Epidermal melanocyte (primary cell): ENCODE results near the gene ARL16.

Source experiments
- DNase-seq: peaks from one replicate; pipeline ENCODE4 v3.0.0; 2011; ENCODE audit warnings: low spot score; ENCODE audit not compliant: insufficient read length

ARL16 gene, protein sequence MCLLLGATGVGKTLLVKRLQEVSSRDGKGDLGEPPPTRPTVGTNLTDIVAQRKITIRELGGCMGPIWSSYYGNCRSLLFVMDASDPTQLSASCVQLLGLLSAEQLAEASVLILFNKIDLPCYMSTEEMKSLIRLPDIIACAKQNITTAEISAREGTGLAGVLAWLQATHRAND

DNA sequence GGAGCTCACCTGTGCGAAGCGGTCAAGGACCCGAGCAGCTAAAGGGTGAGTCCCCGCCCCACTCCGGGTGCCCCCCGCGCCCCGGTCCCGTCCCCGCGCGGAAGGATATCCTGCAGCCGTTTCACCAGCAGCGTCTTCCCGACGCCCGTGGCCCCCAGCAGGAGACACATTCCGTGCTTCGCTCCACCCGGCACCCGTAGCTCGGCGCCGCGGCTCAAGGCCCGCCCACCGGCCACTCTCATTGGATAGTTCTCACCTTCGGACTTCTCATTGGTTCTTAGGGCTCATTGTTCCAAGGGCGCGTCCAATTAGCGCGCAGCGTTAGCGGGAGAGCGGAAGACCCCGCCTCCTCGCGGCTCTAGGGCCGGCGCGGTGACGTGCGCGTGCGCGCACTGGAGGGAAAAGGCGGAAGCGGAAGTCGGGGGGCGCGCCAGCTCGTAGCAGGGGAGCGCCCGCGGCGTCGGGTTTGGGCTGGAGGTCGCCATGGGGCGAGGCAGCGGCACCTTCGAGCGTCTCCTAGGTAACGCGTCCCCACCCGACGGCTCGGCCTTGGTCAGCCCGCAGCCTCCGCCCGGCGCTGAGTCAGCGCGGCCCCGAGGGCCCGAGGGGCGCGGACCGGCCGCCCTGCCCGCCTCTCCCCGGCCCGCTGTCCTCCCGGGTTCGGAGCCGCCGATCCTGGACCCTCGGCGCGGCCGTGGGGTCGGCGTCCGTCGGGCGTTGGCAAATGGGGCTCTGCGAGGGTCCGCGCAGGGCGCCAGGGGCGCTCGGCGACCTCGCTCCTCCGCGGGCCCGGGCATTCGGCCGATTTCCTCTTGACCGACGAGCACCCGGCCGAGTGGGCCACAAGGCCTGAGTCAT is at the start of gene ARL16, which contains the start of gene HGS:
TSS of gene ARL16 (minus strand) at position 214 of the 858 bp plus-strand sequence. CDS start at position 170, 44 bp downstream.
TSS of gene HGS (plus strand) at position 428 of the 858 bp plus-strand sequence. CDS start at position 484, 56 bp downstream.
- DNase-seq, result peak; percentile 100

DNA sequence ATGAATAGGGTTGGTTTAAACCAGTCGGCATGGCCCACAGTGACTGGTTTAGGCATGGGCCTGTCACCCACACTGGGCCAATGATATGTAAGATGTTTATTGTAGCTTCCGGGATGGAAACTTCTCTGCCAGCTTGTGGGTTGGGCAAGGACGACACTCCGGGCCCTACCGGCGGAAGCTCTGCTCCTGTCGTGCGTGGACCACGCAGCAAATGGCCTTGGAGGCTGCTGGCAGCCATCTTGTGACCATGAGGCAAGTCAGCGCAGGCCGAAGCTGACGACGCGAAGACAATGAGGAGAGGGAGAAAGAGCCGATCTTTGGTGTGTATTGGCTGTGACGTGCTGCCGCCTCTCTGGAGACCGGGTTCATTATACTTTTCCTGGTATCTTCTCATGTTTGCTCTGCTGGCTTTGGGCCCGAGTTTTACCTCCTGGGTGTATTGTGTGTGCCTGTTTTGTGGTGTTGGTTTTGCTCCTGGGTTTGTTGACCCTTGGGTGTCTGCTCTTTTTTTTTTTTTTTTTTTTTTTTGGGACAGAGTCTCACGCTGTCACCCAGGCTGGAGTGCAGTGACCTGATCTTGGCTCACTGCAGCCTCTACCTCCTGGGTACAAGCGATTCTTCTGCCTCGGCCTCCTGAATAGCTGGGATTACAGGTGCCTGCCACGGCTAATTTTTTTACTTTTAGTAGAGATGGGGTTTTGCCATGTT is 43.9 kb upstream of the ARL16 start:
- no peak for DNase-seq

DNA sequence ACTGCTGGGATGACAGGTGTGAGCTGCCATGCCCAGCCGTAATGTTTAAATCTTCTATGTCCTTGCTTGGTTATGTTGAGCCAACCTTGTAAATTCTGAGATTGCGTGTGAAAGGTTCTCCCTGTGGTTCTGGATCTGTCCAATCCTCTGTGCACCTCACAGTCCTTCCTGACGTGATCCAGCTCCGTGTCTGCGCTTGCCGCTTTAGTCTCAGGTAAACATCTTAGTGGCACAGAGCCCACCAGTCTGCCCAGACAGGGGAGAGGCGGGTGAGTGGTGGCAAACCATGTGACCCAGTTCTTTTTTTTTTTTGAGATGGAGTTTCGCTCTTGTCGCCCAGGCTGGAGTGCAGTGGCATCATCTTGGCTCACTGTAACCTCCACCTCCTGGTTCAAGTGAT is 42.4 kb upstream of the ARL16 start:
- DNase-seq, result no peak

DNA sequence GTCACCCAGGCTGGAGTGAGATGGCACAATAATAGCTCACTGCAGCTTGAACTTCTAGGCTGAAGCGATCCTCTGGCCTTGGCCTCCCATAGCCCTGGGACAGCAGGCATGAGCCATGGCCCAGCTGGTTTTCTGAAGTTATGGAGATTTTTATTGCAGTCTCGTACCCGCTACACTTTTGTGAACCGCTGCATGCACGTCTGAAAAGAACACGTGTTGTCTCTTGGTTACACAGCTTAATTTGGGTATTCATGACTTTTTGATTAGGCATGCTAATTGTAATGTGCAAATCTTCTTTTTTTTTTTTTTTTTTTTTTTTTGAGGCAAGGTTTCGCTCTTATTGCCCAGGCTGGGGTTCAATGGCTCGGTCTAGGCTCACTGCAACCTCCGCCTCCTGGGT is 41.8 kb upstream of the ARL16 start:
- no peak for DNase-seq

DNA sequence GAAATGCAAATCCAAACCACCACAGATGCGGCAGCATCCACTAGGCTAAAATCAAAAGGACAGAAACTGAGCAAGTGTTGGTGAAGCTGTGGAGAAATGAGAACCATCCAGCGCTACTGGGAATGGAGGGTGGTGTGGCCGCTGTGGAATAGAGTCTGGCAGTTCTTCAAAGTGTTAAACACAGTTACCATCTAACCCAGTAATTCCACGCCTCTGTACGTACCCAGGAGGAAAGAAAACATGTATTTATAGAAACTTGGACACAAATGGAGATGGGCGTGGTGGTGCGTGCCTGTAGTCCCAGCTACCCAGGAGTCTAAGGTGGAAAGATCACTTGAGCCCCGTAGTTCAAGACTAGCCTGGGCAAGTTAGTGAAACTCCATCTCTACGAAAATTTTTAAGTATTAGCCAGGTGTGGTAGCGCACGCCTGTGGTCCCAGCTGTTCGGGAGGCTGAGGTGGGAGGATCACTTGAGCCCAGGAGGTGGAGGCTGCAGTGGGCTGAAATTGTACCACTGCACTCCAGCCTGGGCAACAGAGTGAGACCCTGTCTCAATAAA is 40.1 kb upstream of the ARL16 start:
- DNase-seq, result no peak

DNA sequence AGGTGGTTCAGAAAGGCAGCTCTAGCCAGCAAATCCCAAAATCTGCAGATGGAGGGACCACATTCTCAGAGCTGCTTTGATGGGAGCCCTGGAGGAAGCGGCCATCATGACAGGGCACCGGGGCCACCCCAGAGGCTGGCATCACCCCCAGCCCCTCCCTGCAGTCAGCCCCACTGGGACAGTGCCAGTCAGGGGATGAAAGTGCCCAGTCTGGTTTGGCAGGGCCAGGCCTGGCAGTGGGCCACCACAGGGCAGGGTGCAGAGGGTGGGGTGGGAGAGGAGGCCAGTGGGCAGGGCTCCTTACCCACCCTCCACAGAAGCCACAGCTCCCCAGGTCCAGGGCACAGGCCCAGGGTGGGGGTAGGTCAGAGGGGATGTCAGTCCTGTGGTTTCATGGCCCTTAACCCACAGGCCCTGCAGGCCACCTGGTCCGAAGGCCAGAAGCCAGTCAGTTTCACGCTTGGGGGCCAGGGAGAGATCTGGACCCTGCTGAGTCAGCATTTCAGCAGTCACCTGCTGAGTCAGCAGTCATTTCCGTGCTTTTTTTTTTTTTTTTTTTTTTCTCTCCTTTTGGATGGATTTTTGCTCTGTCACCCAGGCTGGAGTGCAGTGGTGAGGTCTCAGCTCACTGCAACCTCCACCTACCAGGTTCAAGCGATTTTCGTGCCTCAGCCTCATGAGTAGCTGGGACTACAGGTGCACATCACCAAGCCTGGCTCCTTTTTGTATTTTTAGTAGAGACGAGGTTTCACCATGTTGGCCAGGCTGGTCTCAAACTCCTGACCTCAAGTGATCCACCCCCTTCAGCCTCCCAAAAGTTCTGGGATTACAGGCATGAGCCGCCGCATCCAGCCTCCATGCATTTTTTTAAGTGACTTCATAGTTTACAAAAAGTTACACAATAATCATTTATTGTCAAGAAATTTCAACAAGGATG is 38.9 kb upstream of the ARL16 start:
- DNase-seq, result no peak

DNA sequence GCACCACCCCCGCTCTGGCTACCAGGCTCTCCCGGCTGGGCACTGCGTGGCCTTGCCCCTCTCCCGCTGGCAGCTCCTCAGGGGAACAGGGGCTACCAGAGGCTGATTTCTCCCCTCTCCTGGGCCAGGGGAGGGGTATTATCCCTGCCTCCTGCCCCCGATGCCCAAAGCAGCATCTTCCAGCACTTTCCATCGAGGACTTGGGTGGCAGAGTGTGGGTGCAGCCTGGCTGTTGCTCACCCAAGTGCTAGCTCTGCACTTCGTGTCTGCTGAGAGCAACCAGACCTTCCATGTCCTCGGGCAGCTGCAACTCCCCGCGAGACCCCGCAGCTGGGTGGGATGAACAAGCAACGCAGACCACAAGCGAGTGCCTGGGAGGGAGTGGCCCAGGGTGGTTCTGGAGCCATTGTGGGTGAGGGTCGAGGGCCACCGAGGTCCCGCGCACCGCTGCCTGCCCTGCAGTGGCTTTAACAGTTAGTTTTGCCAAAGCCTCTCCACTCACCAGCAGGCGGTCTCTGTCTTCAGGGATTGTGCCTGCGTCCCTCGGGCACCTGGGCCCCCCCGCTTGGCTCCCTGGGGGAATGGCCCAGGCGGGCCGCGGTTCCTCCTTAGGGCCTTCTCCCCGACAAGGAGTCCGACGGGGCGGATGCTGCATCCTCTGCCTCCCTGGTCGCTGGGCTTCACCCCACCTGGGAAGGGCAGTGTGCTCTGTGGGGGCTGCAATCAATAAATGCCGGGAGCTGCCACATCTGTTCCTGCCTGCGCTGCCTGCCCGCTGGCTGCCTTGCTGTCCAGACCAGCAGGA is 36.9 kb upstream of the ARL16 start:
- no peak for DNase-seq

DNA sequence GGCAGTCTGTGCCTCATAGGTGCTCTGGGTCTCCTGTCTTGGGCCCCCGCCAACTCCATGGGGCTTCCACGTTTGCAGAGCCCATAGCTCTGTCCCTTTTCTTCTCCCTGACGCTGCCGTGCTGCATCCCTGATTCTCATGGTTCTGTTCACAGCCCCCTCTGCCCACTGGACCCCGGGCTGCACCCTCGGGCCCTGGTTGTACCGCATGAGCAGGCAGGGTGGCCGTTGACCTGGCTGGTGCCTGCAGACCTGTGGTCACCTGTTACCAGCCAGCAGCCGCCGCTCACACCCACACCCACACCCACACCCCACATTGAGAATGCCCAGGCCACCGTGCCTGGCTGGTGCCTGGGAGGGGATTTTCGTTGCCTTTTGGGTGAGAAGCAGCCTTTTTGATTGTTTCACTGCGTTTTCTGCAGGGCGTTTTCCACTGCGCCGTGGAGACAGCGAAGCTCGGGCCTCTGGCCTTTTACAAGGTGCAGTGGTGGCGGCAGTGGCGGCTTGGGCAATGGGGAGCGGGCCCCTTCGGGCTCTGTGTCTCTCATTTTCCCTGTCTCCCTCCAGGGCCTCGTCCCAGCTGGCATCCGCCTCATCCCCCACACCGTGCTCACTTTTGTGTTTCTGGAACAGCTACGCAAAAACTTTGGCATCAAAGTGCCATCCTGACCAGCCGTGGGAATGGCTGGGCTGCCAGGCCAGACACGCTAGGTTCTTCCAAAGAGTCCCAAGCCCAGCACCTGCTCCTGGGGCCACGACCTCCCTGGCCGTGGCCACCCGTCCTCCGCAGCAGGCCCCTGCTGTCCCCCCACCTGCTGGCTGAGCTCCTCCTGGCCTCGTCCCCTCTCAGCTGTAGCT is 36.0 kb upstream of the ARL16 start:
- no peak for DNase-seq

DNA sequence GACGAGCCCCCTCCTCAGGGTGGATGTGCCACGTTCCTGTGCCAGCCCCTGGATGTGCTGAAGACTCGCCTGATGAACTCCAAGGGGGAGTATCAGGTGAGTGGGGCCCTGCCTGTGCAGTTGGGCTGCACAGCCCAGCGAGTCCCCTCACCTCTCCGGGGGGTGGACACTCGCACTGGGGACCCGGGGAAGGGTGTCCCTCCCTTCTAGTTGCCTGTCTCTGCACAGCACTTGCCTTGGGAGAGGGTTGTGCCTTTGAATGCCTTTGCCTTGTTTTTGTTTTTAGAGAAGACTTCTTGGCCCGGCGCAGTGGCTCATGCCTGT is 34.1 kb upstream of the ARL16 start:
- DNase-seq, result no peak

DNA sequence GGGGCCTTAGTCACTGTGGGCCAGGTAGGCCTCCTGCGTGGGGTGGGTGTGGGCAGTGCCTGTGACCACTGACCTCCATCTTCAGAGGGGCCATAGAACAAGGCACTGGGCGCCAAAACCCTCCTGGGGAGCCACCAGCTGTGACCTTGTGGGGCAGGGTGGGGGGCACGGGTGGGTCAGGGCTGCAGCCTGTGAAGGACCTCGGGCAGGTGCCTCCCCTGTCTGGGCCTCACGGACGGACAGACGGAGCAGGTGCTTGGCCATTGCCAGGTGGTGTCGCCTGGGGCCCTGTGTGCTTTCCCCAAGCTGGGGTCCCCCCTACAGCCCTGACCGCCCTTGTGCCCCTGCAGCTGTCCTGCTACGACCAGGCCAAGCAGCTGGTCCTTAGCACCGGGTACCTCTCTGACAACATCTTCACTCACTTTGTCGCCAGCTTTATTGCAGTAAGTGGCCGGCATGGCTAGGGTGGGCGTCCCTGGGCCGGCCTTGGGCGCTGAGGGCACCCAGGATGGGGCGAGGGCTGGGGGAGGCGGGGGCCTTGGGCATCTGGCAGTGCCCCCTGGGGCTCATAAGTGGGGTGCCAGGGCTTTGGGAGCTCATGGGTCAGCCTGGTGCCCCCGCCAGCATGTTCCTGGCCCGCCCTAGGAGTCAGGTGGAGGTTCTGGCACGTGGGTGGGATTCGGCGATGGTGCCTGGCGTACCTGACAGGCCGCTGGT is 33.6 kb upstream of the ARL16 start:
- DNase-seq, result no peak

DNA sequence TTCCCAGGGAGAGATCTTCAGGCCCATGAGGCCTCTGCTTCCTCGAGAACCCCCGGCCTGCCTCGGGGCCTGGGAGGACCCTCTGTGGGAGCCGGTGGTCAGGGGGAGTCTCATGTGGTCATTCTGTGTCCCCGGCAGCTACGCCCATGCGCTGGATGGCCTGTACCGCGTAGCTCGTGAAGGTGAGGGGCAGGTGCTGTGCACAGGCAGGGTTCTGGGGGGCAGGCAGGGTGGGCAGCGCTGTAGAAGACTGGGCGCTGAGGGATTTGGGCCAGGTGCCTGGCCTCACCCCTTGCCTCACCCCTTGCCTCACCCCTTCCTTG is 33.0 kb upstream of the ARL16 start:
- no peak for DNase-seq

DNA sequence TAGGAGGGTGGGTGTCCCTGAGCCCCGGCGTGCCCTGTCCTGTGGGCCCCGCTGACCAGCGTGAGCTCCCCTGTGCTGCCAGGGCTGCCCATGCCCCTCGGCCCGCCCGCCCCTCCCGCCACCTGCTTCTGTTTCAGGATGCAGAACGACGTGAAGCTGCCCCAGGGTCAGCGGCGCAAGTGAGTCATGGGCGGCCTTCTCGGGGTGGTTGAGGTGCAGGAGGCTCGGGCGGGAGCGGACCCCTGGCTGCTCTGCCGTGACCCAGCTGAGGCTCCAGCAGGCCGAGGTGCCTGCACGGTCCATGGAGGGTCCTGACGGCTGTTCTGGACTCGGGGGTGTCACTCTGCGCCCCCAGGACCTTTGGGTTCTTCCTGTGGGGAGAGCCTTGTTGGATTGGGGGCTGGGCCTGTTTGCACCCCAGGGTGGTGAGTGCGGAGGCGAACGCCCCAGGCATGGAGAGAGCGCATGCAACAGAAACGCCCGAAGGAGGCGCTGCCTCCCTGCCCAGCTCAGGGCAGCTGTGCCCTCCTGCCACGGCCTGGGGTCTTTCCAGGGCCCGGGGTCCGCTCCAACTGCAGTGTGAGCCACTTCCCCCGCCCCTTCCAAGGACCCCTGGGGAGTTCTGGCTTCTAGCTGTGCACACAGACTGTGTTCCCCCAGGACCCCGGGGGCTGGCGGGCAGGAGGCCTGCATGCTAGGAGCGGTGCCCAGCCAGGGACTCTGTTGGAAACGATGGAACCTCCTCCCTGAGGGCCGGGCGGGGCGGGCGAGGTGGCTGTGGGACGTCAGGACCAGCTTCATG is 32.5 kb upstream of the ARL16 start:
- DNase-seq, result no peak

DNA sequence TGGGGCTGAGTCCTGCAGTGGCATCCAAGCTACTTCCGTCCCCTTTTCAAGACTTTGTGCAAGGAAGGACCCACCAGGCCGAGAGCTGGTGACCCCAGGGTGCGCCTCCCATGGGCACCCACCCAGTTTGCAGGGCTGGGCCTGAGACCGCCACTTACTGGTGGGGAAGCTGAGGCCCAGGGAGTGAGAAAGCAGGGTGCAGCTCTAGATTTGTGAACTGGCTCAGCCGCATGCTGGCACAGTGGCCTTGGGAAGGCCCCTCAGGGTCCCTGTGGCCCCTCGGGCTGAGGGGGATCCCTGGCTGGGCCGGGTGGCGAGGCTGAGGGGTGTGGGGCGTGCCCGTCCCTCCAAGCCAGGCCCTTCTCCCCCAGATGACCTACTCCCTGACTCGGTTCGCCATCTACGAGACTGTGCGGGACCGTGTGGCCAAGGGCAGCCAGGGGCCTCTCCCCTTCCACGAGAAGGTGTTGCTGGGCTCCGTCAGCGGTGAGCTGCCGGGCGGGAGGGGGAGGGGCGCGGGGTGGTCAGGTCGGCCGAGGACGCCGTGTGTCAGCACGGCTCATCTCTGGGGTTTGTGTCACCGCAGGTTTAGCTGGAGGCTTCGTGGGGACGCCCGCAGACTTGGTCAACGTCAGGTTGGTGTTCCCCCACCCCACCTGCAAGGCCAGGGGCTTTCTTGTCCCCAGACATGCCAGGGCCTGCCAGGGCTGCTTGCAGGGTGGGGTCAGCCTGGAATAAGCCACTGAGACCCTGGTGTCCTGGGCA is 31.7 kb upstream of the ARL16 start:
- DNase-seq, result no peak

DNA sequence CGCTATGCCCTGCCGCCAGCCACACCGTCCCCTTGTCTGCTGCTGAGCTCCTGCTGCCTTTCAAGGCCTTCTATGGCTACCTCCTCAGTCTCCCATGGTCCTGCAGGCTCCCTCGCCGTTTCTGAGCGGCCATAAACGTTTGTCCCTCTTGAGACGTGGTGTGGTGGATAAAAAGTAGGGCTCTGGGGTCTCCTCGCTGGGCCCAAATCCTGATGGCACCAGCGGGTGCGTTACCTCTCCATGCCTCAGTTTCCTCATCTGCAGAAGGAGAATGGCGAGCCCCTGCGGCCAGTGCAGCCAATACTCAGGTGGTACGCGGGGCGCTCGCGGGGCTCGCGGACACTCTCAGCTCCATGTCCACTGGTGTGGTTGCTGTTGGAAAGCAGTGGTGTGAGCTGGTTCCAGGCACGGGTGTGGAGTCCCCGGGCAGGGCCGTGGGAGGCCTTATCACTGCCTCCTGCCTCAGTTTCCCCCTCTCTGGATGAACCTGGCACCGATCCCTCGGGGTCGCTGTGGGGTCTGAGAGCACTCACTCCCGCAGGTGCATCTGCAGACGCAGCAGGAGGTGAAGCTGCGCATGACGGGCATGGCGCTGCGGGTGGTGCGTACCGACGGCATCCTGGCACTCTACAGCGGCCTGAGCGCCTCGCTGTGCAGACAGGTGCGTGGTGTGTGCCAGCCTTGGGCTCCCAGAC is 31.0 kb upstream of the ARL16 start:
- no peak for DNase-seq

DNA sequence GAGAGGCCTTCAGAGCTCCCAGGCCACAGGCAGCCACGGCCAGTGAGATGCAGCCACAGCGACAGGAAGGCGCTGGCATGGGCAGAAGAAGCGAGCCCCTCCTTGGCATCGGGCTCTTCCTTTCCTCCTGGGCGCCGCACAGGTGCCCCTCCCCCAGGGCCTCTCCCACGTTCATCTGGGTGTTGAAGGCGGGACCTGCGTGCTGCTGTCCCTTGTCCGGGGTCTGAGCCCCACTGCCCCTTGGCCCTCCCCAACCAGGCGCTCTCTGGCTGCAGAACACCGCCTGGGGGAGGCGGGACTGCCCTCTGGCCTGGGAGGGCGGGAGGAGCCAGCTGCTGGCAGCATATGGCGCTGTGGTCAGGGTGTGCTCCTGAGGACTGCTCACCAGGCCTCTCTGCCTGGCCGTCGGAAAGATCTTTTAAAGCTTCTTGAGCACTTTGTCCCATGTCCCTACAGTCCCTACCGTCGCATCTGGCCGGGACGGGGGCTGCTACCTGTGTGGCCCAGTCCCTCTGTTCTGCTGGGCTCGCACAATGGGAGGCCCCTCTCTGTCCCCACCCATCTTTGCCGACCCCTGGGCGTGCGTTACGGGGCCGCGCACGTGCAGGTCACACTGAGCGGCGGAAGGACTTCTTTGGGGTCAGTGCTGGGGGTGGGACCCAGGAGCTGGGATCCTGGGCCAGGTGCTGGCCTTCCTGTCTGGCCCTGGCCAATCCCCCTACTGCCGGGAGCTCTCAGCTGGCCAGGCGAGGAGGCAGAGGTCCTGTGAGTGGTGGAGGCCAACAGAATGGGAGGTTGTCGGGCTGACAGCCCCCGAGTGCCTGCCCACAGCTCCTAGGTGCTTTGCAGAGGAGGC is 30.2 kb upstream of the ARL16 start:
- DNase-seq, result no peak
